WERI-Rb-1 (cell line): ENCODE results near the gene HARS1.

Experiments used
- DNase-seq: peaks from one replicate; pipeline ENCODE4 v3.0.0-alpha.2; 2020
- H3K27ac ChIP-seq: fragments of 250-450 bp; sonication (Bioruptor Pico); 2 replicates; pipeline ENCODE4 v1.5.1; 2020; ENCODE audit warnings: mild to moderate bottlenecking, moderate library complexity
- H3K27me3 ChIP-seq: fragments of 250-450 bp; sonication (Bioruptor Pico); 2 replicates; pipeline ENCODE4 v1.5.1; 2021; ENCODE audit warnings: mild to moderate bottlenecking, low read depth, moderate library complexity; ENCODE audit not compliant: insufficient read depth, severe bottlenecking
- H3K36me3 ChIP-seq: fragments of 250-450 bp; sonication (Bioruptor Pico); 2 replicates; pipeline ENCODE4 v1.5.1; 2020; ENCODE audit warnings: mild to moderate bottlenecking, moderate library complexity
- H3K4me3 ChIP-seq: 2 replicates; pipeline ENCODE4 v1.5.1; 2011; ENCODE audit warnings: low read depth, mild to moderate bottlenecking, control low read depth, low read length
- H3K9me3 ChIP-seq: fragments of 250-450 bp; sonication (Bioruptor Pico); 2 replicates; pipeline ENCODE4 v1.5.1; 2021; ENCODE audit warnings: mild to moderate bottlenecking, moderate library complexity; ENCODE audit not compliant: severe bottlenecking
- CTCF ChIP-seq: IDR thresholded peaks from 2 replicates; pipeline ENCODE4 v1.5.1; 2011; ENCODE audit warnings: low read depth, mild to moderate bottlenecking, control low read depth, inconsistent platforms, low read length

The HARS1 gene

GRCh38 chr5:140635291-140636257 is 55.6 kb downstream of the HARS1 start:
- no peaks in the 10 kb centered on the region for H3K27me3 ChIP-seq
- TF ChIP-seq CTCF: no peak
- no peak overlapping the region for H3K4me3 ChIP-seq
- H3K27ac ChIP-seq: no peak overlapping the region
- no peak for DNase-seq
- H3K36me3 ChIP-seq: peaks cover under 1% of the 10 kb centered on the region
- H3K9me3 ChIP-seq: no peaks in the 10 kb centered on the region

- no peak overlapping the region for H3K27ac ChIP-seq
- TF ChIP-seq CTCF: no peak
- H3K4me3 ChIP-seq: no peak overlapping the region
- no peaks in the 10 kb centered on the region for H3K27me3 ChIP-seq
- no peak for DNase-seq
- H3K9me3 ChIP-seq: no peaks in the 10 kb centered on the region
- H3K36me3 ChIP-seq: no peaks in the 10 kb centered on the region
These were observed 57.1 kb downstream of the HARS1 start for GRCh38 chr5:140634103-140634502.

GRCh38 chr5:140633501-140633900 is 57.7 kb downstream of the HARS1 start:
- TF ChIP-seq CTCF: no peak
- no peak overlapping the region for H3K27ac ChIP-seq
- no peaks in the 10 kb centered on the region for H3K27me3 ChIP-seq
- peak overlapping the region; percentile 58 for H3K4me3 ChIP-seq
- DNase-seq: no peak
- H3K9me3 ChIP-seq: no peaks in the 10 kb centered on the region
- H3K36me3 ChIP-seq: no peaks in the 10 kb centered on the region

- Histone ChIP-seq H3K27me3 (no peaks in the 10 kb centered on the region), H3K9me3 (no peaks in the 10 kb centered on the region), H3K27ac (no peak within 1 kb of the TSS), H3K4me3 (peak within 1 kb of the TSS; percentile 58), H3K36me3 (no peaks in the 10 kb centered on the region)
- DNase-seq: peak; percentile 42
- TF ChIP-seq CTCF: no peak
These were observed 58.1 kb downstream of the HARS1 start, which contains the start of gene CD14 for GRCh38 chr5:140633021-140633471. TSS of gene CD14 (minus strand) at chr5:140633175. CDS start at chr5:140633071, 104 bp downstream.

GRCh38 chr5:140632366-140633020 is 58.7 kb downstream of the HARS1 start:
- peak; percentile 28 for DNase-seq
- no peak for TF ChIP-seq CTCF
- Histone ChIP-seq H3K27me3 (no peaks in the 10 kb centered on the region), H3K9me3 (no peaks in the 10 kb centered on the region), H3K27ac (no peak overlapping the region), H3K36me3 (no peaks in the 10 kb centered on the region), H3K4me3 (peak overlapping the region; percentile 58)
